Measurements from ENCODE around the gene ZSCAN29. TPM values are rescaled to one million over a fixed set of nuclear protein-coding genes. Genes with fewer than 3 reads are reported as not detected.
A peak's percentile ranks its signal among the peaks of the same experiment; 100 is the strongest.

ZSCAN29 gene
- total and polyA plus RNA-seq, 2 experiments from 2014 or later, result 15.3 to 40.5 TPM

- peak; percentile 86 for ATAC-seq
- no peak overlapping the region for H3K4me3 ChIP-seq
- no peaks in the 10 kb centered on the region for H3K9me3 Mint-ChIP-seq
- H3K4me1 ChIP-seq (ENCODE audit: insufficient read depth), result no peaks in the 10 kb centered on the region
- H3K27ac ChIP-seq (ENCODE audit: low read depth), result no peak overlapping the region
- 0 out of 2 replicates have a peak overlapping the region, but pooled peaks have one; percentile 47 for H2AFZ ChIP-seq
- DNase-seq (ENCODE audit: low spot score), result peak; percentile 36
- no peaks in the 10 kb centered on the region for H3K27me3 ChIP-seq (ENCODE audit: insufficient read depth)
- peaks cover 2% of the 10 kb centered on the region for H3K27me3 Mint-ChIP-seq (ENCODE audit: insufficient read depth, low read depth, poor library complexity)
- no peaks in the 10 kb centered on the region for H3K36me3 ChIP-seq (ENCODE audit: insufficient read depth)
- no peak overlapping the region for H3K4me2 ChIP-seq
- no peaks in the 10 kb centered on the region for H3K79me2 ChIP-seq (replicated peaks; ENCODE audit: insufficient read depth)
- no peaks in the 10 kb centered on the region for H3F3A ChIP-seq (replicated peaks; ENCODE audit: low read depth)
- TF ChIP-seq CTCF (conservative IDR thresholded peaks at IDR 0.05; ENCODE audit: low read depth in 2 of 2) (peak; percentile 20 to 27; a peak in 1 of 4 replicates), ZNF331 (CRISPR knock-in tag; IDR thresholded peaks at IDR 0.05; ENCODE audit: low read depth) (no peak)
- H4K20me1 ChIP-seq (replicated peaks; ENCODE audit: insufficient read depth), result no peaks in the 10 kb centered on the region
- 0 out of 2 replicates have a peak, but pooled peaks cover 3% of the 10 kb centered on the region for H3K9me2 ChIP-seq (ENCODE audit: insufficient read depth)
- no peak overlapping the region for H3K4me3 Mint-ChIP-seq
- no peaks in the 10 kb centered on the region for H3K4me1 Mint-ChIP-seq
- no peaks in the 10 kb centered on the region for H3K36me3 Mint-ChIP-seq (ENCODE audit: low read depth)
- H3K27ac Mint-ChIP-seq, result no peak overlapping the region
Observed at GRCh38 chr15:43318990-43319771, 51.7 kb downstream of the ZSCAN29 start.

GRCh38 chr15:43317566-43318184 is 53.2 kb downstream of the ZSCAN29 start:
- Histone ChIP-seq H2AFZ (no peak overlapping the region), H3K4me3 (no peak overlapping the region), H3K27ac (ENCODE audit: low read depth) (no peak overlapping the region), H3K4me1 (ENCODE audit: insufficient read depth) (no peaks in the 10 kb centered on the region), H3F3A (replicated peaks; ENCODE audit: low read depth) (no peaks in the 10 kb centered on the region), H3K27me3 (ENCODE audit: insufficient read depth) (no peaks in the 10 kb centered on the region), H3K79me2 (replicated peaks; ENCODE audit: insufficient read depth) (no peaks in the 10 kb centered on the region), H4K20me1 (replicated peaks; ENCODE audit: insufficient read depth) (no peaks in the 10 kb centered on the region), H3K4me2 (no peak overlapping the region), H3K9me2 (ENCODE audit: insufficient read depth) (peaks cover 3% of the 10 kb centered on the region; the same call in 1 of the 2 replicates), H3K36me3 (ENCODE audit: insufficient read depth) (no peaks in the 10 kb centered on the region)
- Mint-ChIP-seq H3K9me3 (no peaks in the 10 kb centered on the region), H3K4me3 (no peak overlapping the region), H3K27ac (no peak overlapping the region), H3K36me3 (ENCODE audit: low read depth) (no peaks in the 10 kb centered on the region), H3K27me3 (ENCODE audit: insufficient read depth, low read depth, poor library complexity) (peaks cover 2% of the 10 kb centered on the region), H3K4me1 (peaks cover 4% of the 10 kb centered on the region; the same call in 2 of the 3 replicates)
- DNase-seq (ENCODE audit: low spot score) (no peak), ATAC-seq (no peak)
- no peak for TF ChIP-seq ZNF114 (CRISPR knock-in tag; IDR thresholded peaks at IDR 0.05)
- TF ChIP-seq POLR2AphosphoS5 (IDR thresholded peaks at IDR 0.05; ENCODE audit: low read depth), result no peak
- TF ChIP-seq JUNB (IDR thresholded peaks at IDR 0.05; ENCODE audit: unreplicated experiment), result no peak
- no peak for TF ChIP-seq EZH2 (IDR thresholded peaks at IDR 0.05; ENCODE audit: low read depth, unreplicated experiment)
- no peak for TF ChIP-seq ETS1 (IDR thresholded peaks at IDR 0.05)
- no peak for TF ChIP-seq REST (IDR thresholded peaks at IDR 0.05; ENCODE audit: unreplicated experiment)
- TF ChIP-seq ZNF331 (CRISPR knock-in tag; IDR thresholded peaks at IDR 0.05; ENCODE audit: low read depth), result no peak

Measured in GM23338 (cell line).